Tibial nerve (tissue), 3 donors: ENCODE data around the gene RHCE.
"Not testable (repeated sequence)": the region's sequence is repeated elsewhere in the genome, so short reads cannot be mapped to it uniquely, and the experiment has no call there.

ENCODE experiments used
- POLR2A ChIP-seq, 2 donors: fragments of 450-650 bp; IDR thresholded peaks; one replicate each; pipeline ENCODE4 v1.6.1; 2017; ENCODE audit warnings: antibody characterized with exemption in 2 of 2, mild to moderate bottlenecking in 2 of 2, moderate library complexity in 2 of 2
- TF ChIP-seq, protein P1 (sequence below), 5 experiments: fragments of 200-600 bp in 3 of 5; fragments of 450-650 bp in 2 of 5; sonication (generic) in 3 of 5; IDR thresholded peaks; one replicate each; pipeline ENCODE4 v1.5.1; 2016 to 2019; ENCODE audit warnings: antibody characterized with exemption in 5 of 5, mild to moderate bottlenecking in 3 of 5, moderate library complexity in 2 of 5

DNA sequence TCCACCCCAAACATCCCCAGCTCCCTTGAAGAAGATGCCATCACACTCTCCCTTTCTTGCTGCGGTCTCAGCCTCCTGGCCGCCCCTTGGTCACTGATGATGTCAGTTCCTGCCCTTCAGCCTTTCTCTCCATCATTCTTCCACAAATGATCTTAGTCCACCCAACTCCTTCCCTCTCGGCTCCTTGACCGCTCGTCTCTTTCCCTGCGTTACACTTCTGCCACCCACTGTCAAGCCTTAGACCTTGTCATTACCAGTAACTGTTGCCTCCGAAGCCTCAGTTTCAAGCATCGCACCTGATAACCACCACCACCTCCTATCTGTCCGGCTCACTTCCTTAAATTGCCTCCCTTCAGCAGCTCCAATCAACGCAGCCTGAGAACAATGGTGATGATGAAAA is 23.1 kb downstream of the RHCE start:
- TF ChIP-seq, protein P1, sequence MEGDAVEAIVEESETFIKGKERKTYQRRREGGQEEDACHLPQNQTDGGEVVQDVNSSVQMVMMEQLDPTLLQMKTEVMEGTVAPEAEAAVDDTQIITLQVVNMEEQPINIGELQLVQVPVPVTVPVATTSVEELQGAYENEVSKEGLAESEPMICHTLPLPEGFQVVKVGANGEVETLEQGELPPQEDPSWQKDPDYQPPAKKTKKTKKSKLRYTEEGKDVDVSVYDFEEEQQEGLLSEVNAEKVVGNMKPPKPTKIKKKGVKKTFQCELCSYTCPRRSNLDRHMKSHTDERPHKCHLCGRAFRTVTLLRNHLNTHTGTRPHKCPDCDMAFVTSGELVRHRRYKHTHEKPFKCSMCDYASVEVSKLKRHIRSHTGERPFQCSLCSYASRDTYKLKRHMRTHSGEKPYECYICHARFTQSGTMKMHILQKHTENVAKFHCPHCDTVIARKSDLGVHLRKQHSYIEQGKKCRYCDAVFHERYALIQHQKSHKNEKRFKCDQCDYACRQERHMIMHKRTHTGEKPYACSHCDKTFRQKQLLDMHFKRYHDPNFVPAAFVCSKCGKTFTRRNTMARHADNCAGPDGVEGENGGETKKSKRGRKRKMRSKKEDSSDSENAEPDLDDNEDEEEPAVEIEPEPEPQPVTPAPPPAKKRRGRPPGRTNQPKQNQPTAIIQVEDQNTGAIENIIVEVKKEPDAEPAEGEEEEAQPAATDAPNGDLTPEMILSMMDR (IDR thresholded peaks at IDR 0.05) = not testable (repeated sequence)
- not testable (repeated sequence) for TF ChIP-seq POLR2A (IDR thresholded peaks at IDR 0.05)
